GM19025 (cell line): ENCODE data around the gene ANKHD1.

Experiments used
- ATAC-seq: cut with Tn5 transposase; IDR thresholded peaks from one replicate; pipeline ENCODE4 v1.9.1; 2021; ENCODE audit warnings: mild to moderate bottlenecking, low read depth, moderate library complexity; ENCODE audit not compliant: unreplicated experiment

Gene ANKHD1

GRCh38 chr5:140401362-140402257 is at the start of gene ANKHD1:
TSS of gene ANKHD1 (plus strand) at chr5:140401833. CDS start at chr5:140401968, 135 bp downstream.
- peak; percentile 79 for ATAC-seq

GRCh38 chr5:140355546-140355945 is 46.1 kb upstream of the ANKHD1 start:
- no peak for ATAC-seq

GRCh38 chr5:140356853-140357725 is 44.5 kb upstream of the ANKHD1 start:
- no peak for ATAC-seq

- ATAC-seq, result peak; percentile 92
These were observed 43.9 kb upstream of the ANKHD1 start for GRCh38 chr5:140357726-140358093.

- ATAC-seq, result no peak
These were observed 42.8 kb upstream of the ANKHD1 start for GRCh38 chr5:140358738-140359310.

GRCh38 chr5:140360101-140360500 is 41.5 kb upstream of the ANKHD1 start, which contains the start of gene SLC4A9:
TSS of gene SLC4A9 (plus strand) at chr5:140360194. CDS start at chr5:140360237, 43 bp downstream.
- no peak for ATAC-seq

GRCh38 chr5:140360681-140361479 is 40.8 kb upstream of the ANKHD1 start:
- ATAC-seq, result no peak

GRCh38 chr5:140361901-140362300 is 39.7 kb upstream of the ANKHD1 start:
- ATAC-seq, result no peak

- ATAC-seq, result no peak
These were observed 39.3 kb upstream of the ANKHD1 start for GRCh38 chr5:140362311-140362710.

GRCh38 chr5:140362875-140363630 is 38.6 kb upstream of the ANKHD1 start:
- ATAC-seq, result peak; percentile 91

- ATAC-seq, result no peak
These were observed 37.8 kb upstream of the ANKHD1 start for GRCh38 chr5:140363631-140364471.

GRCh38 chr5:140364472-140364765 is 37.2 kb upstream of the ANKHD1 start:
- ATAC-seq, result no peak

- ATAC-seq, result no peak
These were observed 36.4 kb upstream of the ANKHD1 start for GRCh38 chr5:140365282-140365681.

GRCh38 chr5:140365941-140366340 is 35.7 kb upstream of the ANKHD1 start:
- ATAC-seq, result no peak

- no peak for ATAC-seq
These were observed 34.9 kb upstream of the ANKHD1 start for GRCh38 chr5:140366589-140367255.

GRCh38 chr5:140367256-140368013 is 34.2 kb upstream of the ANKHD1 start:
- no peak for ATAC-seq

GRCh38 chr5:140371356-140372151 is 30.1 kb upstream of the ANKHD1 start:
- ATAC-seq, result no peak
